Fibroblast of lung (primary cell): Measurements from ENCODE around the gene COL19A1. TPM values are rescaled to one million over a fixed set of nuclear protein-coding genes. Genes with fewer than 3 reads are reported as not detected.

Experiments
- DNase-seq, 2 donors: peaks; one replicate each; pipeline versions ENCODE4 v3.0.0 to v3.0.0-alpha.2; 2010; ENCODE audit warnings: low read depth in 2 of 2
- H2AFZ ChIP-seq: 2 replicates; pipeline ENCODE4 v1.5.1; 2012; ENCODE audit warnings: low read length, control low read depth, inconsistent platforms
- H3K27ac ChIP-seq: 2 replicates; pipeline ENCODE4 v1.5.1; 2011; ENCODE audit warnings: low read length, control low read depth; ENCODE audit not compliant: insufficient read depth
- H3K27me3 ChIP-seq: 2 replicates; pipeline ENCODE4 v1.5.1; 2011; ENCODE audit warnings: mild to moderate bottlenecking, low read length; ENCODE audit not compliant: control insufficient read depth, insufficient read depth
- H3K36me3 ChIP-seq: 2 replicates; pipeline ENCODE4 v1.5.1; 2011; ENCODE audit warnings: low read length; ENCODE audit not compliant: control insufficient read depth, insufficient read depth
- H3K4me1 ChIP-seq: 2 replicates; pipeline ENCODE4 v1.5.1; 2011; ENCODE audit warnings: low read length; ENCODE audit not compliant: control insufficient read depth, insufficient read depth; ENCODE audit errors: extremely low read depth
- H3K4me2 ChIP-seq: 2 replicates; pipeline ENCODE4 v1.5.1; 2011; ENCODE audit warnings: low read length, control low read depth; ENCODE audit not compliant: insufficient read depth; ENCODE audit errors: extremely low read depth
- H3K4me3 ChIP-seq, 4 experiments: fragments of 200-600 bp in 1 of 4; sonication (generic) in 1 of 4; replicated peaks in 1 of 4; 2 replicates each; pipeline ENCODE4 v1.5.1; 2011 to 2016; ENCODE audit warnings: low read length in 4 of 4, low read depth in 3 of 4, mild to moderate bottlenecking in 3 of 4, control low read depth in 2 of 4, inconsistent platforms in 1 of 4, mixed read lengths in 1 of 4; ENCODE audit not compliant: insufficient read depth in 1 of 4; ENCODE audit errors: control extremely low read depth in 1 of 4
- H3K79me2 ChIP-seq: 2 replicates; pipeline ENCODE4 v1.5.1; 2012; ENCODE audit warnings: mild to moderate bottlenecking, low read length, inconsistent platforms; ENCODE audit not compliant: control insufficient read depth, insufficient read depth
- H3K9ac ChIP-seq: 2 replicates; pipeline ENCODE4 v1.5.1; 2011; ENCODE audit warnings: mild to moderate bottlenecking, low read length, control low read depth; ENCODE audit not compliant: insufficient read depth
- H3K9me3 ChIP-seq: 2 replicates; pipeline ENCODE4 v1.5.1; 2012; ENCODE audit warnings: low read depth, low read length; ENCODE audit not compliant: control insufficient read depth, insufficient read depth
- H4K20me1 ChIP-seq: 2 replicates; pipeline ENCODE4 v1.5.1; 2011; ENCODE audit warnings: low read length; ENCODE audit not compliant: control insufficient read depth, insufficient read depth; ENCODE audit errors: extremely low read depth
- EZH2 ChIP-seq: IDR thresholded peaks from 2 replicates; pipeline ENCODE4 v1.5.1; 2012; ENCODE audit warnings: low read length, control low read depth, mild to moderate bottlenecking; ENCODE audit errors: missing control alignments
- polyA plus RNA-seq, 2 donors: library from polyadenylated mRNA; depleted of rRNA in 1 of 2; stranded (reverse) in 1 of 2; unstranded in 1 of 2; fragments of >200 nt; gene quantifications; 2 replicates each; pipeline ENCODE4 v1.2.1, GENCODE V29; 2011 to 2012; ENCODE audit warnings: missing spikeins in 1 of 2
- total RNA-seq: library from RNA; depleted of rRNA; stranded (reverse); fragments of >200 nt; gene quantifications from 2 replicates; pipeline ENCODE4 v1.2.1, GENCODE V29; 2014
- TF ChIP-seq, protein P1 (sequence below), 2 donors: IDR thresholded peaks in 1 of 2; conservative IDR thresholded peaks in 1 of 2; 1 replicate in 1 of 2; 2 replicates in 1 of 2; pipeline ENCODE4 v1.5.1; 2011 to 2012; ENCODE audit warnings: low read length in 2 of 2, control low read depth in 1 of 2, inconsistent platforms in 1 of 2, low read depth in 1 of 2, mild to moderate bottlenecking in 1 of 2

COL19A1 gene
- total and polyA plus RNA-seq, 2 donors (not counting 1 experiment from before 2014, with no cell fraction given): 0.01 TPM; not detected in 1

DNA sequence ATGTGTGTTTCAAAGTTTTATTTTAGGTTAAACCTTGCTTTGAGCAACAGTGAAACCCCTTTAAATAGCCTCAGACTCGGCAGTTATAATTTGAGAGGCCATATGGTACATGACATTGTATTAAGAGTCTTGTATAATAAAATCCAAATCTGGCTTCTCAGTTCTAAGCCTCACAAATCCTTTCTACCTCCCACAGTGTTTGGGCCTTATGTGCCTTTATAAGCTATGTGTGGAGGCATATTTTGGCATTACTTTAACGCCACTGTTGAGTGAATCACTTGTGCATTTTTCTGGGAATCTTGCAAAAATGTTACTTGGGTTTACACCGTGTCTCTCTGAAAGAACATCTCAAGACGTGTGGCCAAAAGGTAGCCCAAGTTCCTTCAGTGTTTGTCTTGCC lies 284.2 kb downstream of the COL19A1 start:
- no peaks in the 10 kb centered on the region for H3K27me3 ChIP-seq
- no peaks in the 10 kb centered on the region for H3K36me3 ChIP-seq
- H3K9ac ChIP-seq: no peak overlapping the region
- no peaks in the 10 kb centered on the region for H3K4me1 ChIP-seq
- H2AFZ ChIP-seq: no peak overlapping the region
- no peak for DNase-seq
- TF ChIP-seq, protein P1, sequence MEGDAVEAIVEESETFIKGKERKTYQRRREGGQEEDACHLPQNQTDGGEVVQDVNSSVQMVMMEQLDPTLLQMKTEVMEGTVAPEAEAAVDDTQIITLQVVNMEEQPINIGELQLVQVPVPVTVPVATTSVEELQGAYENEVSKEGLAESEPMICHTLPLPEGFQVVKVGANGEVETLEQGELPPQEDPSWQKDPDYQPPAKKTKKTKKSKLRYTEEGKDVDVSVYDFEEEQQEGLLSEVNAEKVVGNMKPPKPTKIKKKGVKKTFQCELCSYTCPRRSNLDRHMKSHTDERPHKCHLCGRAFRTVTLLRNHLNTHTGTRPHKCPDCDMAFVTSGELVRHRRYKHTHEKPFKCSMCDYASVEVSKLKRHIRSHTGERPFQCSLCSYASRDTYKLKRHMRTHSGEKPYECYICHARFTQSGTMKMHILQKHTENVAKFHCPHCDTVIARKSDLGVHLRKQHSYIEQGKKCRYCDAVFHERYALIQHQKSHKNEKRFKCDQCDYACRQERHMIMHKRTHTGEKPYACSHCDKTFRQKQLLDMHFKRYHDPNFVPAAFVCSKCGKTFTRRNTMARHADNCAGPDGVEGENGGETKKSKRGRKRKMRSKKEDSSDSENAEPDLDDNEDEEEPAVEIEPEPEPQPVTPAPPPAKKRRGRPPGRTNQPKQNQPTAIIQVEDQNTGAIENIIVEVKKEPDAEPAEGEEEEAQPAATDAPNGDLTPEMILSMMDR (conservative IDR thresholded peaks at IDR 0.05 in 1 of 2, IDR thresholded peaks at IDR 0.05 in 1 of 2; ENCODE audit: low read depth in 1 of 2, low read length in 2 of 2): no peak
- no peak for TF ChIP-seq EZH2
- no peak overlapping the region for H3K27ac ChIP-seq
- no peaks in the 10 kb centered on the region for H3K9me3 ChIP-seq
- no peak overlapping the region for H3K4me2 ChIP-seq
- H4K20me1 ChIP-seq: no peaks in the 10 kb centered on the region
- H3K79me2 ChIP-seq: no peaks in the 10 kb centered on the region
- no peak overlapping the region for H3K4me3 ChIP-seq

DNA sequence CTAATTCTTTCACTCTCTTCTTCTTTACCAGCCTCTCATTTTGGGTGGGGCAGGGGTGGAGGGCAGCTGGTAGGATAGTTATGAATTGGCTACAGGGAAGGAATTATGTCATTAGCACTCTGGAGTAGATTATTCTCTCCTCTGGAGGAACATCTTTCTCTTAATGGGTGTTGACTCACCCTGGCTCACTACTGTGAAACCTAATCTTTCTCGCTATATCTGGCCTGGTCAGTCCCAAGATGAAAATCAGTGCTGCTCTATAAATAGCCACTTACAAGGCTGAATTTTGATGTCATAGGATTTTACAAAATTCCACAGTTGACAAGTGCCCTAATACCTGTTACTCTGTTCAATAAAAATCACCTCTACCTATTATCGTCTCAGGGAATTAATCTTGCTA lies 285.3 kb downstream of the COL19A1 start:
- H3K4me1 ChIP-seq: no peaks in the 10 kb centered on the region
- no peak for DNase-seq
- no peak overlapping the region for H3K4me2 ChIP-seq

DNA sequence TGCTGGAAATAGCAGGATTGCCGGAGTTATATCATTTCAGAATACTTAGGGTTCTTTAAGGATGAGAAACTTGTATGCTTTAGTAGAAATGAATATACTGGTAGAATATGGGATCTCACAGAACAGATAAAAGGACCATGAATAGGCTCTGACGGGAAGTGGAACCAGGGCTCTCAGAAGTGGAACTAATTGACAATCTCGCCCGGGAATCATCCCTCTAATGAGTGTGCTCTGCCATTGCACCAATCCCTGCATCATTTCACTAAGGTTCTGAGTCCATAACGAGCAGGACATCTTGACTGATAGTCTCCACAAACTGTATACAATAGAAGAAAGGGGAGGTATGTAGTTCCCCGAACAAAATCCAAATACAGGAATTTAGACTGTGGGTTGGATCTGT lies 286.4 kb downstream of the COL19A1 start:
- TF ChIP-seq, protein P1 (conservative IDR thresholded peaks at IDR 0.05 in 1 of 2, IDR thresholded peaks at IDR 0.05 in 1 of 2; ENCODE audit: low read depth in 1 of 2, low read length in 2 of 2): no peak
- no peak for TF ChIP-seq EZH2
- Histone ChIP-seq H3K4me1 (no peaks in the 10 kb centered on the region), H3K36me3 (no peaks in the 10 kb centered on the region), H3K79me2 (no peaks in the 10 kb centered on the region), H3K9me3 (no peaks in the 10 kb centered on the region), H3K4me2 (no peak overlapping the region), H3K4me3 (no peak overlapping the region), H3K27me3 (no peaks in the 10 kb centered on the region), H2AFZ (no peak overlapping the region), H3K9ac (no peak overlapping the region), H4K20me1 (no peaks in the 10 kb centered on the region), H3K27ac (no peak overlapping the region)
- no peak for DNase-seq

More for the DNA sequence above, 285.3 kb downstream of the COL19A1 start:
- Histone ChIP-seq H3K9ac (no peak overlapping the region), H3K27me3 (no peaks in the 10 kb centered on the region), H3K79me2 (no peaks in the 10 kb centered on the region), H4K20me1 (no peaks in the 10 kb centered on the region), H3K27ac (no peak overlapping the region), H2AFZ (no peak overlapping the region), H3K36me3 (no peaks in the 10 kb centered on the region), H3K9me3 (no peaks in the 10 kb centered on the region), H3K4me3 (no peak overlapping the region)
- TF ChIP-seq, protein P1 (conservative IDR thresholded peaks at IDR 0.05 in 1 of 2, IDR thresholded peaks at IDR 0.05 in 1 of 2; ENCODE audit: low read depth in 1 of 2, low read length in 2 of 2): no peak
- TF ChIP-seq EZH2: no peak
